ENCODE data around the gene KCTD8.

Gene KCTD8

DNA sequence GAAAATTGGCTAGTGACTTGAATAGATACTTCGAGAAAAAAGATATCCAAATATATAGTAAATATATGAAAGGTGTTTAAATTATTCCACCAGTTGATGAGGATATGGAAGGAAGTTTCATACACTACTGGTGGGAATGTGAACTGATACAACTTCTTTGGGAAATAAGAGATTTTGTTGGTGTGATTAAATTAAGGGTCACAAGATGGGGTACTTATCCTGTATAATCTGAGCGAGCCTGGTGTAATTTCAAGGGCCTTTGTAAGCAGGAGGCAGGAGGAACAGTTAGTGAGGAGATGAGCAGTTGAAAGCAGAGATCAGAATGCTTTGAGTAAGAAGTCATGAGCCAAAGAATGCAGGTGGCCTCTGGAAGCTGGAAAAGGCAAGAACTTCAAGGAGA lies 192.2 kb downstream of the KCTD8 start:
- TF ChIP-seq, protein P1, sequence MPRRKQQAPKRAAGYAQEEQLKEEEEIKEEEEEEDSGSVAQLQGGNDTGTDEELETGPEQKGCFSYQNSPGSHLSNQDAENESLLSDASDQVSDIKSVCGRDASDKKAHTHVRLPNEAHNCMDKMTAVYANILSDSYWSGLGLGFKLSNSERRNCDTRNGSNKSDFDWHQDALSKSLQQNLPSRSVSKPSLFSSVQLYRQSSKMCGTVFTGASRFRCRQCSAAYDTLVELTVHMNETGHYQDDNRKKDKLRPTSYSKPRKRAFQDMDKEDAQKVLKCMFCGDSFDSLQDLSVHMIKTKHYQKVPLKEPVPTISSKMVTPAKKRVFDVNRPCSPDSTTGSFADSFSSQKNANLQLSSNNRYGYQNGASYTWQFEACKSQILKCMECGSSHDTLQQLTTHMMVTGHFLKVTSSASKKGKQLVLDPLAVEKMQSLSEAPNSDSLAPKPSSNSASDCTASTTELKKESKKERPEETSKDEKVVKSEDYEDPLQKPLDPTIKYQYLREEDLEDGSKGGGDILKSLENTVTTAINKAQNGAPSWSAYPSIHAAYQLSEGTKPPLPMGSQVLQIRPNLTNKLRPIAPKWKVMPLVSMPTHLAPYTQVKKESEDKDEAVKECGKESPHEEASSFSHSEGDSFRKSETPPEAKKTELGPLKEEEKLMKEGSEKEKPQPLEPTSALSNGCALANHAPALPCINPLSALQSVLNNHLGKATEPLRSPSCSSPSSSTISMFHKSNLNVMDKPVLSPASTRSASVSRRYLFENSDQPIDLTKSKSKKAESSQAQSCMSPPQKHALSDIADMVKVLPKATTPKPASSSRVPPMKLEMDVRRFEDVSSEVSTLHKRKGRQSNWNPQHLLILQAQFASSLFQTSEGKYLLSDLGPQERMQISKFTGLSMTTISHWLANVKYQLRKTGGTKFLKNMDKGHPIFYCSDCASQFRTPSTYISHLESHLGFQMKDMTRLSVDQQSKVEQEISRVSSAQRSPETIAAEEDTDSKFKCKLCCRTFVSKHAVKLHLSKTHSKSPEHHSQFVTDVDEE (CRISPR knock-in tag; IDR thresholded peaks at IDR 0.05), result no peak
- no peak for TF ChIP-seq ZFP30 (CRISPR knock-in tag; IDR thresholded peaks at IDR 0.05)
- no peak for TF ChIP-seq SNAI2 (CRISPR knock-in tag; IDR thresholded peaks at IDR 0.05)
- TF ChIP-seq, protein P2, sequence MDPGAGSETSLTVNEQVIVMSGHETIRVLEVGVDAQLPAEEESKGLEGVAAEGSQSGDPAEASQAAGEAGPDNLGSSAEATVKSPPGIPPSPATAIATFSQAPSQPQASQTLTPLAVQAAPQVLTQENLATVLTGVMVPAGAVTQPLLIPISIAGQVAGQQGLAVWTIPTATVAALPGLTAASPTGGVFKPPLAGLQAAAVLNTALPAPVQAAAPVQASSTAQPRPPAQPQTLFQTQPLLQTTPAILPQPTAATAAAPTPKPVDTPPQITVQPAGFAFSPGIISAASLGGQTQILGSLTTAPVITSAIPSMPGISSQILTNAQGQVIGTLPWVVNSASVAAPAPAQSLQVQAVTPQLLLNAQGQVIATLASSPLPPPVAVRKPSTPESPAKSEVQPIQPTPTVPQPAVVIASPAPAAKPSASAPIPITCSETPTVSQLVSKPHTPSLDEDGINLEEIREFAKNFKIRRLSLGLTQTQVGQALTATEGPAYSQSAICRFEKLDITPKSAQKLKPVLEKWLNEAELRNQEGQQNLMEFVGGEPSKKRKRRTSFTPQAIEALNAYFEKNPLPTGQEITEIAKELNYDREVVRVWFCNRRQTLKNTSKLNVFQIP (CRISPR knock-in tag; IDR thresholded peaks at IDR 0.05; ENCODE audit: borderline replicate concordance, low read depth), result no peak
- no peak for TF ChIP-seq RARB (CRISPR knock-in tag; IDR thresholded peaks at IDR 0.05)
- TF ChIP-seq ZFP3 (CRISPR knock-in tag; IDR thresholded peaks at IDR 0.05), result no peak
- TF ChIP-seq ARNTL (CRISPR knock-in tag; IDR thresholded peaks at IDR 0.05; ENCODE audit: borderline replicate concordance, low read depth), result no peak
- TF ChIP-seq OSR1 (CRISPR knock-in tag; IDR thresholded peaks at IDR 0.05), result no peak
- no peak for TF ChIP-seq BACH2 (CRISPR knock-in tag; IDR thresholded peaks at IDR 0.05; ENCODE audit: borderline replicate concordance)
- TF ChIP-seq, protein P3, sequence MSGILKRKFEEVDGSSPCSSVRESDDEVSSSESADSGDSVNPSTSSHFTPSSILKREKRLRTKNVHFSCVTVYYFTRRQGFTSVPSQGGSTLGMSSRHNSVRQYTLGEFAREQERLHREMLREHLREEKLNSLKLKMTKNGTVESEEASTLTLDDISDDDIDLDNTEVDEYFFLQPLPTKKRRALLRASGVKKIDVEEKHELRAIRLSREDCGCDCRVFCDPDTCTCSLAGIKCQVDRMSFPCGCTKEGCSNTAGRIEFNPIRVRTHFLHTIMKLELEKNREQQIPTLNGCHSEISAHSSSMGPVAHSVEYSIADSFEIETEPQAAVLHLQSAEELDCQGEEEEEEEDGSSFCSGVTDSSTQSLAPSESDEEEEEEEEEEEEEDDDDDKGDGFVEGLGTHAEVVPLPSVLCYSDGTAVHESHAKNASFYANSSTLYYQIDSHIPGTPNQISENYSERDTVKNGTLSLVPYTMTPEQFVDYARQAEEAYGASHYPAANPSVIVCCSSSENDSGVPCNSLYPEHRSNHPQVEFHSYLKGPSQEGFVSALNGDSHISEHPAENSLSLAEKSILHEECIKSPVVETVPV (CRISPR knock-in tag; IDR thresholded peaks at IDR 0.05), result no peak
- no peak for TF ChIP-seq GLIS3 (CRISPR knock-in tag; IDR thresholded peaks at IDR 0.05)
- ATAC-seq, result no peak

DNA sequence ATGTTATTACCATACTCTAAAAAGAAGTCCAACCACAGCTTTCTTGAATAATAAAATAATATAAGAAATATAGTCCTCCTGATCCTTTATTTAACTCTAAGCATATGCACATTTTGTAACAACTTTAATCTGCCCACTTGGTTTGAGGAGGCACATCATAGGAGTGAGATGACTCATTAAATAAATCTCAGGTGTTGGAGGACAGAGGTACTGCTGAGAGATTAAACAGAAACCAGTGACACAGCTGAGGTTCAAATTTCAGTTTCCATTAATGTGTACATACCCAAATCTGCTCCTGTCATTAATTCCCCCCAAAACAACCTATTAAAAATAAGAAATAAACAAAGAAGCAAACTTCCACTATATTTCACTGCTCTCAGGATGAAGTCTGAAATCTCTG lies 211.0 kb downstream of the KCTD8 start:
- no peak for ATAC-seq
- no peak for TF ChIP-seq ZNF8 (CRISPR knock-in tag; IDR thresholded peaks at IDR 0.05)

DNA sequence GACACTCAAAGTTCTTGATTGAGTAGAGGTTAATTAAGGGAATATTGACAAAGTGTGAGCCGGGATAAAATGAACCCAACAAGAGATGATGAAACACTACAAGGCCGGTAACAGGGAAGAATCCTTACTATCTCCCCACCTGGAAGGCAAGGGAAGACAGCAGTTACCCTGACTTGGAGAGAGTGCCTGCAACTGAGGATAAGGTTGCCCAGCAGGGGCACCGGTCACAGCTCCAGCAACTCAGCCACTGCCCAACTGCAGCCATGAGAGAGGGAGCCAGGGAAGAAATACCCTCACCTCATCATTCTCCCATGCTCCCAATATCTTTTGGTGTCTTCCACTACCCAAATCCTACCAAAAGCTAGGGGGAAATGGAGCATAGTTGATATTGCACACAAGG lies 212.7 kb downstream of the KCTD8 start:
- TF ChIP-seq ARNTL (CRISPR knock-in tag; IDR thresholded peaks at IDR 0.05; ENCODE audit: borderline replicate concordance, low read depth) (no peak), ZFP3 (CRISPR knock-in tag; IDR thresholded peaks at IDR 0.05) (no peak), ZNF70 (CRISPR knock-in tag; IDR thresholded peaks at IDR 0.05) (no peak), TOX (CRISPR knock-in tag; IDR thresholded peaks at IDR 0.05; ENCODE audit: borderline replicate concordance) (no peak), BACH2 (CRISPR knock-in tag; IDR thresholded peaks at IDR 0.05; ENCODE audit: borderline replicate concordance) (no peak), SNAI2 (CRISPR knock-in tag; IDR thresholded peaks at IDR 0.05) (no peak), ZNF565 (CRISPR knock-in tag; conservative IDR thresholded peaks at IDR 0.05; ENCODE audit: low read depth) (no peak)
- TF ChIP-seq, protein P3 (CRISPR knock-in tag; IDR thresholded peaks at IDR 0.05), result no peak
- TF ChIP-seq, protein P4, sequence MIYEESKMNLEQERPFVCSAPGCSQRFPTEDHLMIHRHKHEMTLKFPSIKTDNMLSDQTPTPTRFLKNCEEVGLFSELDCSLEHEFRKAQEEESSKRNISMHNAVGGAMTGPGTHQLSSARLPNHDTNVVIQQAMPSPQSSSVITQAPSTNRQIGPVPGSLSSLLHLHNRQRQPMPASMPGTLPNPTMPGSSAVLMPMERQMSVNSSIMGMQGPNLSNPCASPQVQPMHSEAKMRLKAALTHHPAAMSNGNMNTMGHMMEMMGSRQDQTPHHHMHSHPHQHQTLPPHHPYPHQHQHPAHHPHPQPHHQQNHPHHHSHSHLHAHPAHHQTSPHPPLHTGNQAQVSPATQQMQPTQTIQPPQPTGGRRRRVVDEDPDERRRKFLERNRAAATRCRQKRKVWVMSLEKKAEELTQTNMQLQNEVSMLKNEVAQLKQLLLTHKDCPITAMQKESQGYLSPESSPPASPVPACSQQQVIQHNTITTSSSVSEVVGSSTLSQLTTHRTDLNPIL (CRISPR knock-in tag; IDR thresholded peaks at IDR 0.05; ENCODE audit: low read depth), result no peak
- TF ChIP-seq, protein P5, sequence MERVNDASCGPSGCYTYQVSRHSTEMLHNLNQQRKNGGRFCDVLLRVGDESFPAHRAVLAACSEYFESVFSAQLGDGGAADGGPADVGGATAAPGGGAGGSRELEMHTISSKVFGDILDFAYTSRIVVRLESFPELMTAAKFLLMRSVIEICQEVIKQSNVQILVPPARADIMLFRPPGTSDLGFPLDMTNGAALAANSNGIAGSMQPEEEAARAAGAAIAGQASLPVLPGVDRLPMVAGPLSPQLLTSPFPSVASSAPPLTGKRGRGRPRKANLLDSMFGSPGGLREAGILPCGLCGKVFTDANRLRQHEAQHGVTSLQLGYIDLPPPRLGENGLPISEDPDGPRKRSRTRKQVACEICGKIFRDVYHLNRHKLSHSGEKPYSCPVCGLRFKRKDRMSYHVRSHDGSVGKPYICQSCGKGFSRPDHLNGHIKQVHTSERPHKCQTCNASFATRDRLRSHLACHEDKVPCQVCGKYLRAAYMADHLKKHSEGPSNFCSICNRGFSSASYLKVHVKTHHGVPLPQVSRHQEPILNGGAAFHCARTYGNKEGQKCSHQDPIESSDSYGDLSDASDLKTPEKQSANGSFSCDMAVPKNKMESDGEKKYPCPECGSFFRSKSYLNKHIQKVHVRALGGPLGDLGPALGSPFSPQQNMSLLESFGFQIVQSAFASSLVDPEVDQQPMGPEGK (CRISPR knock-in tag; IDR thresholded peaks at IDR 0.05; ENCODE audit: borderline replicate concordance), result no peak

DNA sequence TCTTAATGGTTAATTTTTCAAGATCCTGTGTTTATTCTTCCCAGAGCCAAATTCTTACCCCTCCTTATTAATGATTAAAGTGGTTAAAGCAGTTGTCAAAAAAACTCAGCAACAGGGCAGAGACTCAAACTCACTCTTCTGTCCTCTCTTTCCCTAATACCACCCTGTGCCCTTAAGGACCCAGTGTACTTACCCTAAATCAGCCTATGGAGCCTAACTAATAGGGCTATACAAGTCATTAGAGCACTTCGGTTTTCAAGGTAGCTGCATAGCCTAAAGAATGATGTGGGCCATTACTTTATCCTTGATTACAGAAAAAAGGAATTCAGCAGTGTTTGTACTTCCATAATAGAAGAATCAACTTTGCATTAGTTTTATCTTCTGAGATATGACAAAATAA lies 216.3 kb downstream of the KCTD8 start:
- no peak for ATAC-seq
- TF ChIP-seq ISL1 (CRISPR knock-in tag; IDR thresholded peaks at IDR 0.05) (no peak), ZNF565 (CRISPR knock-in tag; conservative IDR thresholded peaks at IDR 0.05; ENCODE audit: low read depth) (no peak), ZFP3 (CRISPR knock-in tag; IDR thresholded peaks at IDR 0.05) (no peak), CSDC2 (CRISPR knock-in tag; IDR thresholded peaks at IDR 0.05) (no peak), RARB (CRISPR knock-in tag; IDR thresholded peaks at IDR 0.05) (no peak)
- TF ChIP-seq, protein P4 (CRISPR knock-in tag; IDR thresholded peaks at IDR 0.05; ENCODE audit: low read depth), result no peak
- TF ChIP-seq, protein P3 (CRISPR knock-in tag; IDR thresholded peaks at IDR 0.05), result no peak

More for the DNA sequence above, 212.7 kb downstream of the KCTD8 start:
- ATAC-seq, result no peak
